ENCODE measurements around the gene ITGA2. TPM values are rescaled to one million over a fixed set of nuclear protein-coding genes. Genes with fewer than 3 reads are reported as not detected.

The ITGA2 gene
- total RNA-seq, 1 experiment from 2014 or later, result 0.69 TPM

- no peaks in the 10 kb centered on the region for H3K9me3 ChIP-seq (ENCODE audit: low read depth, low read length, poor library complexity, severe bottlenecking)
Observed at GRCh38 chr5:53069626-53070025, 80.5 kb downstream of the ITGA2 start.

GRCh38 chr5:53071298-53071697 lies 82.1 kb downstream of the ITGA2 start:
- no peak overlapping the region for H3K4me3 ChIP-seq (ENCODE audit: low read depth, low read length, poor library complexity, severe bottlenecking)
- H3K4me1 ChIP-seq (ENCODE audit: insufficient read depth, low read length, poor library complexity, severe bottlenecking), result no peaks in the 10 kb centered on the region
- H3K36me3 ChIP-seq (ENCODE audit: insufficient read depth, low read length, poor library complexity, severe bottlenecking), result no peaks in the 10 kb centered on the region
- no peaks in the 10 kb centered on the region for H3K27me3 ChIP-seq (replicated peaks; ENCODE audit: insufficient read depth, low read depth, low read length, poor library complexity)
- no peak for DNase-seq (ENCODE audit: low spot score)
- intact Hi-C loops (cut with micrococcal nuclease; ENCODE audit: unreplicated experiment), result no loop called here
- no peaks in the 10 kb centered on the region for H3K9me3 ChIP-seq (ENCODE audit: low read depth, low read length, poor library complexity, severe bottlenecking)
- POLR2A ChIA-PET (ENCODE audit: low non-redundant PET), result no interaction called here
- TF ChIP-seq EZH2 (IDR thresholded peaks at IDR 0.05; ENCODE audit: borderline replicate concordance, low read depth, low read length, poor library complexity, severe bottlenecking), result no peak
- CTCF ChIA-PET, result no interaction called here
- no peak overlapping the region for H3K27ac ChIP-seq (ENCODE audit: low read depth, low read length, poor library complexity, severe bottlenecking)
- BruUV-seq (replicated peaks), result no TSS peak

More at GRCh38 chr5:53069626-53070025, 80.5 kb downstream of the ITGA2 start:
- intact Hi-C loops (cut with micrococcal nuclease; ENCODE audit: unreplicated experiment), result no loop called here
- ChIA-PET POLR2A (ENCODE audit: low non-redundant PET) (no interaction called here), CTCF (no interaction called here)
- Histone ChIP-seq H3K27ac (ENCODE audit: low read depth, low read length, poor library complexity, severe bottlenecking) (no peak overlapping the region), H3K36me3 (ENCODE audit: insufficient read depth, low read length, poor library complexity, severe bottlenecking) (no peaks in the 10 kb centered on the region), H3K4me3 (ENCODE audit: low read depth, low read length, poor library complexity, severe bottlenecking) (no peak overlapping the region), H3K27me3 (replicated peaks; ENCODE audit: insufficient read depth, low read depth, low read length, poor library complexity) (no peaks in the 10 kb centered on the region), H3K4me1 (ENCODE audit: insufficient read depth, low read length, poor library complexity, severe bottlenecking) (no peaks in the 10 kb centered on the region)
- no TSS peak for BruUV-seq (replicated peaks)
- no peak for TF ChIP-seq CTCF (conservative IDR thresholded peaks at IDR 0.05; ENCODE audit: low read depth, low read length)
- no peak for TF ChIP-seq EZH2 (IDR thresholded peaks at IDR 0.05; ENCODE audit: borderline replicate concordance, low read depth, low read length, poor library complexity, severe bottlenecking)
- DNase-seq (ENCODE audit: low spot score), result no peak

GRCh38 chr5:53071738-53072137 lies 82.6 kb downstream of the ITGA2 start:
- TF ChIP-seq EZH2 (IDR thresholded peaks at IDR 0.05; ENCODE audit: borderline replicate concordance, low read depth, low read length, poor library complexity, severe bottlenecking) (no peak), CTCF (conservative IDR thresholded peaks at IDR 0.05; ENCODE audit: low read depth, low read length) (no peak)
- Histone ChIP-seq H3K36me3 (ENCODE audit: insufficient read depth, low read length, poor library complexity, severe bottlenecking) (no peaks in the 10 kb centered on the region), H3K4me3 (ENCODE audit: low read depth, low read length, poor library complexity, severe bottlenecking) (no peak overlapping the region), H3K27me3 (replicated peaks; ENCODE audit: insufficient read depth, low read depth, low read length, poor library complexity) (no peaks in the 10 kb centered on the region), H3K4me1 (ENCODE audit: insufficient read depth, low read length, poor library complexity, severe bottlenecking) (no peaks in the 10 kb centered on the region), H3K27ac (ENCODE audit: low read depth, low read length, poor library complexity, severe bottlenecking) (no peak overlapping the region), H3K9me3 (ENCODE audit: low read depth, low read length, poor library complexity, severe bottlenecking) (no peaks in the 10 kb centered on the region)
- no peak for DNase-seq (ENCODE audit: low spot score)
- POLR2A ChIA-PET (ENCODE audit: low non-redundant PET), result no interaction called here
- intact Hi-C loops (cut with micrococcal nuclease; ENCODE audit: unreplicated experiment), result no loop called here
- no TSS peak for BruUV-seq (replicated peaks)
- CTCF ChIA-PET, result no interaction called here

GRCh38 chr5:53073348-53073747 lies 84.2 kb downstream of the ITGA2 start:
- no peak for TF ChIP-seq CTCF (conservative IDR thresholded peaks at IDR 0.05; ENCODE audit: low read depth, low read length)
- TF ChIP-seq EZH2 (IDR thresholded peaks at IDR 0.05; ENCODE audit: borderline replicate concordance, low read depth, low read length, poor library complexity, severe bottlenecking), result no peak
- Histone ChIP-seq H3K4me1 (ENCODE audit: insufficient read depth, low read length, poor library complexity, severe bottlenecking) (no peaks in the 10 kb centered on the region), H3K9me3 (ENCODE audit: low read depth, low read length, poor library complexity, severe bottlenecking) (no peaks in the 10 kb centered on the region), H3K27me3 (replicated peaks; ENCODE audit: insufficient read depth, low read depth, low read length, poor library complexity) (no peaks in the 10 kb centered on the region), H3K27ac (ENCODE audit: low read depth, low read length, poor library complexity, severe bottlenecking) (no peak overlapping the region), H3K36me3 (ENCODE audit: insufficient read depth, low read length, poor library complexity, severe bottlenecking) (no peaks in the 10 kb centered on the region), H3K4me3 (ENCODE audit: low read depth, low read length, poor library complexity, severe bottlenecking) (no peak overlapping the region)
- DNase-seq (ENCODE audit: low spot score), result no peak
- ChIA-PET POLR2A (ENCODE audit: low non-redundant PET) (no interaction called here), CTCF (no interaction called here)
- intact Hi-C loops (cut with micrococcal nuclease; ENCODE audit: unreplicated experiment), result no loop called here
- BruUV-seq (replicated peaks), result no TSS peak
